ENCODE measurements around the gene TTC39B. TPM values are rescaled to one million over a fixed set of nuclear protein-coding genes. Genes with fewer than 3 reads are reported as not detected.

Gene TTC39B
- total and polyA plus RNA-seq, 2 of the 8 experiments (the other 6 are each of a cell fraction or from before 2014, with no cell fraction given) = 1.6 to 10.9 TPM

DNA sequence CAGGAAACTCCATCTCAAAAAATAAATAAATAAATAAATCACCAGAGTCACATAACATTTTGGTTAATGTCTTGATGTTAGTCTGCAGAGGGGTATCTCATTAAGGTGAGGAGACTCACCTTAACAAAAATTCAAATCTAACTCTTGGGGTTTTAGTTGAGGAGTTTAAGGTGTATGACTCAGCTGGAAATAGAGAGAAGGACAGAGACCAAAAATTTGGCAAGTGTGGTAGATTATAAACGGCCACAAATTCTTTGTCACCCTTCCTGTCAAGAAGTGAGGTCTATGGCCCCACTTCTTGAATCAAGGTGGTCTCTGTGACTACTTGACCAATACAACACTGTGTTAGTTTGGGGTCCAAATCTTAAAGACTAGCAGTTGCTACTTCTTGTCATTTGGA lies 60.8 kb downstream of the TTC39B start:
- Histone ChIP-seq H2AK5ac (ENCODE audit: low read depth, low read length) (no peak overlapping the region), H3K4me2 (ENCODE audit: insufficient read depth in 1 of 2, low read depth in 2 of 2, low read length in 2 of 2) (no peak overlapping the region)
- WGBS, 2 experiments (ENCODE audit: extremely low coverage in 1 of 2, insufficient coverage in 1 of 2, insufficient read length in 1 of 2, insufficient replicate concordance in 2 of 2, low coverage in 1 of 2, low lambda C conversion rate in 2 of 2, missing lambda C conversion rate in 1 of 2) = 92% methylated on average over 1 of the region's 1 CpG; no CpG with 5 or more reads in 1 of the 2 experiments

More for the DNA sequence above, 60.8 kb downstream of the TTC39B start:
- H3K27ac ChIP-seq (ENCODE audit: low read depth, low read length) = no peak overlapping the region
- H2AFZ ChIP-seq (ENCODE audit: low read length) = no peak overlapping the region
- H2BK20ac ChIP-seq (ENCODE audit: low read length) = no peak overlapping the region
- TF ChIP-seq CHD2 (IDR thresholded peaks at IDR 0.05; ENCODE audit: low read length) = no peak
- no peak for TF ChIP-seq BRCA1 (IDR thresholded peaks at IDR 0.05; ENCODE audit: low read depth, low read length)
- TF ChIP-seq, protein P1, sequence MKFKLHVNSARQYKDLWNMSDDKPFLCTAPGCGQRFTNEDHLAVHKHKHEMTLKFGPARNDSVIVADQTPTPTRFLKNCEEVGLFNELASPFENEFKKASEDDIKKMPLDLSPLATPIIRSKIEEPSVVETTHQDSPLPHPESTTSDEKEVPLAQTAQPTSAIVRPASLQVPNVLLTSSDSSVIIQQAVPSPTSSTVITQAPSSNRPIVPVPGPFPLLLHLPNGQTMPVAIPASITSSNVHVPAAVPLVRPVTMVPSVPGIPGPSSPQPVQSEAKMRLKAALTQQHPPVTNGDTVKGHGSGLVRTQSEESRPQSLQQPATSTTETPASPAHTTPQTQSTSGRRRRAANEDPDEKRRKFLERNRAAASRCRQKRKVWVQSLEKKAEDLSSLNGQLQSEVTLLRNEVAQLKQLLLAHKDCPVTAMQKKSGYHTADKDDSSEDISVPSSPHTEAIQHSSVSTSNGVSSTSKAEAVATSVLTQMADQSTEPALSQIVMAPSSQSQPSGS (IDR thresholded peaks at IDR 0.05; ENCODE audit: low read length) = no peak
- TF ChIP-seq, protein P2, sequence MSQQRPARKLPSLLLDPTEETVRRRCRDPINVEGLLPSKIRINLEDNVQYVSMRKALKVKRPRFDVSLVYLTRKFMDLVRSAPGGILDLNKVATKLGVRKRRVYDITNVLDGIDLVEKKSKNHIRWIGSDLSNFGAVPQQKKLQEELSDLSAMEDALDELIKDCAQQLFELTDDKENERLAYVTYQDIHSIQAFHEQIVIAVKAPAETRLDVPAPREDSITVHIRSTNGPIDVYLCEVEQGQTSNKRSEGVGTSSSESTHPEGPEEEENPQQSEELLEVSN (IDR thresholded peaks at IDR 0.05) = no peak
- no peak for TF ChIP-seq CBX5 (IDR thresholded peaks at IDR 0.05; ENCODE audit: low read depth, low read length)
- no peak for TF ChIP-seq TBP (IDR thresholded peaks at IDR 0.05; ENCODE audit: low read depth, low read length)
- H2BK15ac ChIP-seq (ENCODE audit: low read length) = no peak overlapping the region
- no peak overlapping the region for H4K91ac ChIP-seq (replicated peaks; ENCODE audit: insufficient read length, low read length)
- peaks cover 2 to 8% (median 6%) of the 10 kb centered on the region in 4 experiments; a peak in 5 of 7 replicates for H3K4me1 ChIP-seq (replicated peaks in 1 of 4; ENCODE audit: control insufficient read depth in 3 of 4, insufficient read depth in 4 of 4, low read length in 3 of 4)
- no peak overlapping the region for H3K4me3 ChIP-seq (ENCODE audit: extremely low read depth in 1 of 4, insufficient read depth in 2 of 4, low read depth in 3 of 4, low read length in 4 of 4)
- POLR2A ChIA-PET (ENCODE audit: partially characterized antibody) = no interaction called here
- H2BK120ac ChIP-seq (replicated peaks; ENCODE audit: low read depth, low read length) = no peak overlapping the region
- H3K9me3 ChIP-seq (ENCODE audit: insufficient read depth in 2 of 2, low read depth in 1 of 2, low read length in 1 of 2) = no peaks in the 10 kb centered on the region
- no peak overlapping the region for H3K9ac ChIP-seq (replicated peaks in 1 of 4; ENCODE audit: extremely low read depth in 1 of 4, low read depth in 3 of 4, low read length in 3 of 4)
- H3K14ac ChIP-seq (ENCODE audit: insufficient read length) = no peak overlapping the region
- no peak overlapping the region for H2BK5ac ChIP-seq (ENCODE audit: low read depth, low read length)
- DNase-seq (ENCODE audit: low read depth in 1 of 2, low spot score in 2 of 2) (no peak), FAIRE-seq (no peak)
- H3K56ac ChIP-seq (replicated peaks; ENCODE audit: insufficient read length, low read depth, low read length) = no peak overlapping the region
- no peak overlapping the region for H2BK12ac ChIP-seq (ENCODE audit: low read depth, low read length)
- no peak overlapping the region for H4K8ac ChIP-seq (ENCODE audit: extremely low read depth, insufficient read depth, low read length)
- H3K79me1 ChIP-seq (ENCODE audit: low read depth, low read length) = peaks cover 2% of the 10 kb centered on the region
- no peaks in the 10 kb centered on the region for H3K79me2 ChIP-seq (ENCODE audit: control insufficient read depth in 1 of 2, insufficient read depth in 2 of 2, low read length in 2 of 2)
- H3K23ac ChIP-seq (ENCODE audit: insufficient read length) = no peak overlapping the region
- no peaks in the 10 kb centered on the region for H3K36me3 ChIP-seq (ENCODE audit: control insufficient read depth in 2 of 4, insufficient read depth in 4 of 4, low read length in 3 of 4)
- no peaks in the 10 kb centered on the region for H3K27me3 ChIP-seq (replicated peaks in 1 of 4; ENCODE audit: control insufficient read depth in 3 of 4, extremely low read depth in 1 of 4, insufficient read depth in 3 of 4, low read length in 3 of 4)
- CTCF ChIA-PET (ENCODE audit: partially characterized antibody) = interaction anchor here (0.8 to 1.5 kb wide), 3 partner anchors 14 to 63 kb away, joined by 3 to 8 read pairs (median 4); no protein-coding TSS in a partner anchor
- H3K23me2 ChIP-seq (ENCODE audit: low read depth, low read length) = no peaks in the 10 kb centered on the region
- H4K20me1 ChIP-seq (replicated peaks in 1 of 2; ENCODE audit: control insufficient read depth in 1 of 2, insufficient read depth in 2 of 2, low read length in 2 of 2) = no peaks in the 10 kb centered on the region
- H4K5ac ChIP-seq (ENCODE audit: insufficient read length, low read depth, low read length) = no peak overlapping the region
- H3K4ac ChIP-seq (replicated peaks; ENCODE audit: insufficient read length, low read depth, low read length) = no peak overlapping the region
- no peak overlapping the region for H3K18ac ChIP-seq (ENCODE audit: extremely low read depth, low read length)

Data from H1 (cell line).